HEK293T (cell line): ENCODE results near the gene TLE4.

Source experiments
- CTCF ChIA-PET: fragments of 350-600 bp; formaldehyde crosslinking; extraction: SDS; loops from one replicate; lab custom pipeline; 2021; ENCODE audit warnings: antibody characterized with exemption, inconsistent platforms; lab: Yijun Ruan, JAX
- POLR2A ChIA-PET: fragments of 350-600 bp; formaldehyde crosslinking; extraction: SDS; loops from one replicate; lab custom pipeline; 2020; ENCODE audit warnings: antibody characterized with exemption, inconsistent platforms; lab: Yijun Ruan, JAX
- DNase-seq: peaks from one replicate; pipeline ENCODE4 v3.0.0; 2012; ENCODE audit warnings: mixed read lengths; ENCODE audit errors: extremely low spot score
- ARNT ChIP-seq: fragments of 450-650 bp; IDR thresholded peaks from 2 replicates; pipeline ENCODE4 v1.6.1; 2017; ENCODE audit warnings: mild to moderate bottlenecking
- BHLHE40 ChIP-seq: fragments of 450-650 bp; IDR thresholded peaks from 2 replicates; pipeline ENCODE4 v1.6.1; 2016; ENCODE audit warnings: mild to moderate bottlenecking, moderate library complexity, borderline replicate concordance
- CTBP1 ChIP-seq: fragments of 450-650 bp; IDR thresholded peaks from 2 replicates; pipeline ENCODE4 v1.6.1; 2016; ENCODE audit warnings: borderline replicate concordance
- ELF4 ChIP-seq: fragments of 450-650 bp; IDR thresholded peaks from 2 replicates; pipeline ENCODE4 v1.6.1; 2017; ENCODE audit warnings: antibody characterized with exemption
- FOXA1 ChIP-seq: fragments of 450-650 bp; IDR thresholded peaks from 2 replicates; pipeline ENCODE4 v1.6.1; 2016; ENCODE audit warnings: mild to moderate bottlenecking
- FOXK2 ChIP-seq: fragments of 450-650 bp; IDR thresholded peaks from 2 replicates; pipeline ENCODE4 v1.6.1; 2016; ENCODE audit warnings: mild to moderate bottlenecking
- FOXM1 ChIP-seq: fragments of 450-650 bp; IDR thresholded peaks from 2 replicates; pipeline ENCODE4 v1.6.1; 2017; ENCODE audit warnings: mild to moderate bottlenecking, borderline replicate concordance
- HDGF ChIP-seq: fragments of 450-650 bp; IDR thresholded peaks from 2 replicates; pipeline ENCODE4 v1.6.1; 2017; ENCODE audit warnings: antibody characterized with exemption, borderline replicate concordance
- L3MBTL2 ChIP-seq: fragments of 450-650 bp; conservative IDR thresholded peaks from 2 replicates; pipeline ENCODE4 v1.6.1; 2016; ENCODE audit warnings: mild to moderate bottlenecking
- LEF1 ChIP-seq: fragments of 450-650 bp; IDR thresholded peaks from 2 replicates; pipeline ENCODE4 v1.6.1; 2017; ENCODE audit warnings: mild to moderate bottlenecking, borderline replicate concordance
- NFRKB ChIP-seq: fragments of 450-650 bp; IDR thresholded peaks from 2 replicates; pipeline ENCODE4 v1.6.1; 2016; ENCODE audit warnings: mild to moderate bottlenecking, moderate library complexity
- PKNOX1 ChIP-seq: fragments of 450-650 bp; IDR thresholded peaks from 2 replicates; pipeline ENCODE4 v1.6.1; 2016
- SP1 ChIP-seq: fragments of 450-650 bp; IDR thresholded peaks from 2 replicates; pipeline ENCODE4 v1.6.1; 2017
- SUZ12 ChIP-seq: fragments of 450-650 bp; IDR thresholded peaks from 2 replicates; pipeline ENCODE4 v1.6.1; 2016; ENCODE audit warnings: mild to moderate bottlenecking
- TARDBP ChIP-seq: fragments of 450-650 bp; IDR thresholded peaks from 2 replicates; pipeline ENCODE4 v1.6.1; 2016
- ZNF384 ChIP-seq: fragments of 450-650 bp; IDR thresholded peaks from 2 replicates; pipeline ENCODE4 v1.6.1; 2016

Gene TLE4

GRCh38 chr9:79768194-79768593 is 196.4 kb downstream of the TLE4 start:
- POLR2A ChIA-PET = interaction anchor here (1.7 kb wide), 1 partner anchor 197 kb away, joined by 8 read pairs; the partner anchor contains the start of gene TLE4
- CTCF ChIA-PET = interaction anchor here (0.6 to 2.8 kb wide), 5 partner anchors 9 to 293 kb away, joined by 3 to 10 read pairs (median 5); no protein-coding TSS in a partner anchor
- TF ChIP-seq LEF1 (no peak), CTBP1 (no peak), TARDBP (no peak), BHLHE40 (no peak), L3MBTL2 (no peak), ELF4 (no peak), ARNT (no peak), FOXM1 (no peak), FOXA1 (no peak), SUZ12 (no peak), PKNOX1 (no peak), ZNF384 (no peak), NFRKB (no peak), HDGF (no peak), SP1 (no peak), FOXK2 (no peak)
- DNase-seq = peak; percentile 80

GRCh38 chr9:79769476-79770275 is 197.9 kb downstream of the TLE4 start:
- TF ChIP-seq NFRKB (no peak), HDGF (no peak), LEF1 (no peak), CTBP1 (no peak), FOXM1 (no peak), FOXA1 (no peak), BHLHE40 (no peak), ARNT (no peak), ZNF384 (no peak), SUZ12 (no peak), TARDBP (no peak), ELF4 (no peak)
- ChIA-PET POLR2A (interaction anchor here (0.5 kb wide), 1 partner anchor 321 kb away, joined by 3 read pairs; no protein-coding TSS in a partner anchor), CTCF (interaction anchor here (1.0 to 2.8 kb wide), 3 partner anchors 12 to 291 kb away, joined by 4 to 10 read pairs (median 5); no protein-coding TSS in a partner anchor)
- no peak for DNase-seq

- ChIA-PET POLR2A (no interaction called here), CTCF (interaction anchor here (0.7 to 1.3 kb wide), 3 partner anchors 13 to 138 kb away, joined by 3 to 5 read pairs (median 4); no protein-coding TSS in a partner anchor)
- DNase-seq = no peak
- no peak for TF ChIP-seq HDGF
- no peak for TF ChIP-seq FOXA1
- no peak for TF ChIP-seq BHLHE40
- TF ChIP-seq ZNF384 = no peak
- no peak for TF ChIP-seq ELF4
- no peak for TF ChIP-seq ARNT
- no peak for TF ChIP-seq TARDBP
Measured at GRCh38 chr9:79774356-79774755, 202.6 kb downstream of the TLE4 start.
